Adrenal gland (tissue), 12 donors: Measurements from ENCODE around the gene LENG9. TPM values are rescaled to one million over a fixed set of nuclear protein-coding genes. Genes with fewer than 3 reads are reported as not detected.

Experiments used
- DNase-seq, 7 donors: peaks; one replicate each; pipeline ENCODE4 v3.0.0-alpha.2; 2019 to 2020
- H3K27ac ChIP-seq, 5 donors: fragments of 200-600 bp; sonication (generic) in 4 of 5; 1 replicate in 3 of 5; 2 replicates in 2 of 5; pipeline versions ENCODE4 v1.5.1 to v1.8.0; 2016 to 2020; ENCODE audit warnings: mild to moderate bottlenecking in 1 of 5
- H3K27me3 ChIP-seq: fragments of 200-600 bp; 2 replicates; pipeline ENCODE4 v1.8.0; 2021
- H3K36me3 ChIP-seq, 2 donors: fragments of 200-600 bp; replicated peaks in 1 of 2; 1 replicate in 1 of 2; 2 replicates in 1 of 2; pipeline versions ENCODE4 v1.5.1 to v1.8.0; 2018 to 2022
- H3K4me1 ChIP-seq, 2 donors: fragments of 200-600 bp; replicated peaks in 1 of 2; 1 replicate in 1 of 2; 2 replicates in 1 of 2; pipeline versions ENCODE4 v1.5.1 to v1.8.0; 2018 to 2021
- H3K4me3 ChIP-seq, 4 donors: fragments of 200-600 bp; sonication (generic) in 3 of 4; one replicate each; pipeline ENCODE4 v1.5.1; 2016 to 2018
- H3K9me3 ChIP-seq, 3 donors: fragments of 200-600 bp; sonication (generic) in 1 of 3; replicated peaks in 1 of 3; 1 replicate in 2 of 3; 2 replicates in 1 of 3; pipeline versions ENCODE4 v1.5.1 to v1.8.0; 2016 to 2021
- CTCF ChIP-seq, 6 experiments: fragments of 450-650 bp in 4 of 6; fragments of 200-600 bp in 2 of 6; sonication (generic) in 1 of 6; IDR thresholded peaks; 1 replicate in 5 of 6; 2 replicates in 1 of 6; pipeline versions ENCODE4 v1.5.1 to v1.8.0; 2016 to 2021; ENCODE audit warnings: antibody characterized with exemption in 6 of 6, mild to moderate bottlenecking in 2 of 6, moderate library complexity in 1 of 6
- POLR2A ChIP-seq, 2 donors: fragments of 450-650 bp; IDR thresholded peaks; one replicate each; pipeline ENCODE4 v1.6.1; 2017; ENCODE audit warnings: antibody characterized with exemption in 2 of 2, mild to moderate bottlenecking in 2 of 2, moderate library complexity in 1 of 2
- WGBS, 4 donors: extraction: QIAGEN DNeasy Blood & Tissue Kit in 2 of 4; methylation state at CpG; one replicate each; pipeline versions ENCODE4 v1.1.5 to v1.1.7; 2013 to 2017; 5-methylcytosine and 5-hydroxymethylcytosine counted together
- intact Hi-C, 2 donors: fragments of 100-400 bp; cut with DNase I; formaldehyde crosslinking; loops; one replicate each; pipeline versions ENCODE4 v1.14.1 to v1.15.0; 2022 to 2023
- polyA plus RNA-seq, 3 donors: library from polyadenylated mRNA; stranded (reverse); fragments of 200-250 nt in 2 of 3; fragments of 350-450 nt in 1 of 3; fragmentation: Illumina TruSeq in 1 of 3; extraction: RNeasy Lipid Tissue Mini Kit (QIAGEN cat#74804) in 1 of 3; gene quantifications; one replicate each; pipeline ENCODE4 v1.2.3, GENCODE V29; 2013 to 2014
- total RNA-seq, 9 donors: library from RNA; depleted of rRNA in 4 of 9; stranded (reverse); fragments of >200 nt in 4 of 9; fragments of 120-200 nt in 1 of 9; fragmentation: NEBNext Ultra II Directional in 1 of 9; extraction: Animal tissue kit (Norgen Biotek cat#: 25700) in 1 of 9; gene quantifications; one replicate each; pipeline versions ENCODE4 v1.1.0 to v1.2.4, GENCODE V29; 2013 to 2023
- donor health status: healthy with polysubstance abuse.
- donor health status: Bipolar disorder and iron deficiency.
- donor health status: DM: yes; HTN: yes; CAD: no.
- donor health status: DM: no; HTN: no; CAD: no.
- donor health status: DM: no; HTN: no; CAD: no.
- donor health status: DM: yes; HTN: yes; CAD: no.

Gene LENG9
- total and polyA plus RNA-seq, 12 donors, result 1.3 to 15.3 (median 7.8) TPM

- no peak overlapping the region for H3K4me3 ChIP-seq
- H3K36me3 ChIP-seq, result no peaks in the 10 kb centered on the region
- WGBS, 4 donors, result 70 to 82% (median 76%) methylated on average over 3 to 6 of the region's 6 CpGs
- H3K27me3 ChIP-seq, result peaks cover 3% of the 10 kb centered on the region
- peak overlapping the region in 3 of 5 donors; percentile 49 to 75 (median 63) for H3K27ac ChIP-seq
- H3K9me3 ChIP-seq, result no peaks in the 10 kb centered on the region
- no peak for TF ChIP-seq POLR2A (IDR thresholded peaks at IDR 0.05)
- no peak for TF ChIP-seq CTCF (IDR thresholded peaks at IDR 0.05)
- intact Hi-C loops, result no loop called here
- DNase-seq, result no peak
- H3K4me1 ChIP-seq, result peaks cover 0 to 23% of the 10 kb centered on the region in 2 donors
Observed at GRCh38 chr19:54473892-54474372, 10.4 kb upstream of the LENG9 start.

- Histone ChIP-seq H3K36me3 (no peaks in the 10 kb centered on the region), H3K4me1 (peaks cover 0 to 23% of the 10 kb centered on the region in 2 donors), H3K9me3 (no peaks in the 10 kb centered on the region), H3K27ac (peak within 1 kb of the TSS in 3 of 5 donors; percentile 49 to 75 (median 63)), H3K4me3 (peak within 1 kb of the TSS in 1 of 4 donors; percentile 53), H3K27me3 (peaks cover 3% of the 10 kb centered on the region)
- WGBS, 4 donors, result 12 to 16% (median 14%) methylated on average over 10 to 14 of the region's 14 CpGs
- intact Hi-C loops, result no loop called here
- peak in 5 of 7 donors; percentile 46 to 61 (median 54) for DNase-seq
- no peak for TF ChIP-seq CTCF (IDR thresholded peaks at IDR 0.05)
- no peak for TF ChIP-seq POLR2A (IDR thresholded peaks at IDR 0.05)
Observed at GRCh38 chr19:54473071-54473891, 9.7 kb upstream of the LENG9 start, which contains the start of gene CDC42EP5. Gene CDC42EP5, minus strand, starts transcription at chr19:54473296. Its CDS starts 7,749 bp downstream, at chr19:54465547.

GRCh38 chr19:54470991-54471782, 7.6 kb upstream of the LENG9 start:
- peaks cover 3% of the 10 kb centered on the region for H3K27me3 ChIP-seq
- no peaks in the 10 kb centered on the region for H3K36me3 ChIP-seq
- TF ChIP-seq POLR2A (IDR thresholded peaks at IDR 0.05) (no peak), CTCF (IDR thresholded peaks at IDR 0.05) (no peak)
- 4 to 22% (median 5%) methylated on average over 1 to 60 of the region's 60 CpGs for WGBS, 4 donors
- H3K27ac ChIP-seq, result peak overlapping the region in 4 of 5 donors; percentile 4 to 75 (median 40)
- peak overlapping the region in 2 of 4 donors; percentile 13 to 56 for H3K4me3 ChIP-seq
- peaks cover 0 to 27% of the 10 kb centered on the region in 2 donors for H3K4me1 ChIP-seq
- peak in 3 of 7 donors; percentile 24 to 34 (median 29) for DNase-seq
- intact Hi-C loops, result no loop called here
- H3K9me3 ChIP-seq, result no peaks in the 10 kb centered on the region
